ENCODE data around the gene CLOCK. TPM values are rescaled to one million over a fixed set of nuclear protein-coding genes. Genes with fewer than 3 reads are reported as not detected.
A peak's percentile ranks its signal among the peaks of the same experiment; 100 is the strongest.

Gene CLOCK
- total RNA-seq, 1 experiment from 2014 or later = 9.5 TPM

GRCh38 chr4:55446578-55446922 lies 100.2 kb downstream of the CLOCK start:
- Mint-ChIP-seq H3K27me3 (ENCODE audit: insufficient read depth, unreplicated experiment) (no peaks in the 10 kb centered on the region), H3K27ac (ENCODE audit: unreplicated experiment) (no peak overlapping the region), H3K9me3 (ENCODE audit: unreplicated experiment) (no peaks in the 10 kb centered on the region), H3K4me1 (ENCODE audit: low read depth, unreplicated experiment) (no peaks in the 10 kb centered on the region), H3K36me3 (ENCODE audit: insufficient read depth, unreplicated experiment) (peaks cover 4% of the 10 kb centered on the region), H3K4me3 (ENCODE audit: unreplicated experiment) (no peak overlapping the region)
- ChIA-PET POLR2A (no interaction called here), CTCF (interaction anchor here (1.3 kb wide), 1 partner anchor 108 kb away, joined by 4 read pairs; no protein-coding TSS in a partner anchor)
- no peaks in the 10 kb centered on the region for H3K9me3 ChIP-seq
- no peak overlapping the region for H3K4me3 ChIP-seq (ENCODE audit: low read depth, low read length)
- no peaks in the 10 kb centered on the region; the same call in 1 of the 2 replicates for H3K36me3 ChIP-seq (ENCODE audit: control insufficient read depth, insufficient read depth, low read length)
- no TSS peak for BruUV-seq (replicated peaks)
- intact Hi-C loops (cut with micrococcal nuclease; ENCODE audit: unreplicated experiment) = loop anchor here (5.0 kb wide), 1 partner anchor 191 kb away; the partner anchor contains the start of gene NMU
- TF ChIP-seq CTCF (IDR thresholded peaks at IDR 0.05; ENCODE audit: insufficient read depth in 1 of 2, low read depth in 1 of 2, low read length in 1 of 2, severe bottlenecking in 1 of 2, unreplicated experiment in 1 of 2) = no peak
- no peak for DNase-seq
- H3K4me1 ChIP-seq = no peaks in the 10 kb centered on the region
- H3K27me3 ChIP-seq (replicated peaks; ENCODE audit: control insufficient read depth, insufficient read depth, low read length) = no peaks in the 10 kb centered on the region

GRCh38 chr4:55445921-55446577 lies 100.7 kb downstream of the CLOCK start:
- H3K36me3 ChIP-seq (ENCODE audit: control insufficient read depth, insufficient read depth, low read length) = no peaks in the 10 kb centered on the region; the same call in 1 of the 2 replicates
- CTCF ChIA-PET = interaction anchor here (0.6 to 1.3 kb wide), 3 partner anchors 28 to 109 kb away, joined by 3 to 4 read pairs (median 3); no protein-coding TSS in a partner anchor

GRCh38 chr4:55444827-55445226 lies 101.9 kb downstream of the CLOCK start:
- no peaks in the 10 kb centered on the region; the same call in 1 of the 2 replicates for H3K36me3 ChIP-seq (ENCODE audit: control insufficient read depth, insufficient read depth, low read length)
- ChIA-PET POLR2A (no interaction called here), CTCF (interaction anchor here (0.7 to 1.3 kb wide), 4 partner anchors 92 to 289 kb away, joined by 3 to 5 read pairs (median 3); no protein-coding TSS in a partner anchor)
- peaks cover 15% of the 10 kb centered on the region for H3K36me3 Mint-ChIP-seq (ENCODE audit: insufficient read depth, unreplicated experiment)
- H3K27ac Mint-ChIP-seq (ENCODE audit: unreplicated experiment) = no peak overlapping the region
- no peaks in the 10 kb centered on the region for H3K4me1 ChIP-seq
- no peaks in the 10 kb centered on the region for H3K9me3 Mint-ChIP-seq (ENCODE audit: unreplicated experiment)
- H3K27me3 ChIP-seq (replicated peaks; ENCODE audit: control insufficient read depth, insufficient read depth, low read length) = no peaks in the 10 kb centered on the region
- no peak overlapping the region for H3K4me3 ChIP-seq (ENCODE audit: low read depth, low read length)
- DNase-seq = peak in 1 of 2 experiments; percentile 26
- no peaks in the 10 kb centered on the region for H3K9me3 ChIP-seq
- intact Hi-C loops (cut with micrococcal nuclease; ENCODE audit: unreplicated experiment) = loop anchor here (1.0 to 5.0 kb wide), 2 partner anchors 192 to 422 kb away; partner anchors contain the start of gene NMU
- BruUV-seq (replicated peaks) = no TSS peak
- peak in 1 of 2 experiments; percentile 53 for TF ChIP-seq CTCF (IDR thresholded peaks at IDR 0.05; ENCODE audit: insufficient read depth in 1 of 2, low read depth in 1 of 2, low read length in 1 of 2, severe bottlenecking in 1 of 2, unreplicated experiment in 1 of 2)
- H3K4me3 Mint-ChIP-seq (ENCODE audit: unreplicated experiment) = no peak overlapping the region
- H3K27me3 Mint-ChIP-seq (ENCODE audit: insufficient read depth, unreplicated experiment) = no peaks in the 10 kb centered on the region
- no peaks in the 10 kb centered on the region for H3K4me1 Mint-ChIP-seq (ENCODE audit: low read depth, unreplicated experiment)

More at GRCh38 chr4:55445921-55446577, 100.7 kb downstream of the CLOCK start:
- H3K4me1 Mint-ChIP-seq (ENCODE audit: low read depth, unreplicated experiment) = no peaks in the 10 kb centered on the region
- no TSS peak for BruUV-seq (replicated peaks)
- TF ChIP-seq CTCF (IDR thresholded peaks at IDR 0.05; ENCODE audit: insufficient read depth in 1 of 2, low read depth in 1 of 2, low read length in 1 of 2, severe bottlenecking in 1 of 2, unreplicated experiment in 1 of 2) = no peak
- POLR2A ChIA-PET = no interaction called here
- H3K4me1 ChIP-seq = no peaks in the 10 kb centered on the region
- H3K36me3 Mint-ChIP-seq (ENCODE audit: insufficient read depth, unreplicated experiment) = peaks cover 4% of the 10 kb centered on the region
- no peak overlapping the region for H3K4me3 ChIP-seq (ENCODE audit: low read depth, low read length)
- DNase-seq = no peak
- no peaks in the 10 kb centered on the region for H3K27me3 ChIP-seq (replicated peaks; ENCODE audit: control insufficient read depth, insufficient read depth, low read length)
- H3K4me3 Mint-ChIP-seq (ENCODE audit: unreplicated experiment) = no peak overlapping the region
- intact Hi-C loops (cut with micrococcal nuclease; ENCODE audit: unreplicated experiment) = loop anchor here (5.0 kb wide), 1 partner anchor 191 kb away; the partner anchor contains the start of gene NMU
- no peak overlapping the region for H3K27ac Mint-ChIP-seq (ENCODE audit: unreplicated experiment)
- H3K9me3 Mint-ChIP-seq (ENCODE audit: unreplicated experiment) = no peaks in the 10 kb centered on the region
- no peaks in the 10 kb centered on the region for H3K9me3 ChIP-seq
- H3K27me3 Mint-ChIP-seq (ENCODE audit: insufficient read depth, unreplicated experiment) = no peaks in the 10 kb centered on the region
